TTC549 (cell line): ENCODE data around the gene SNX30.

Source experiments
- FAIRE-seq: peaks from 2 replicates; lab custom pipeline; 2012; peaks lifted over from hg19 to GRCh38; lab: Jason Lieb, UNC

The SNX30 gene

GRCh38 chr9:112783551-112783954, 33.0 kb downstream of the SNX30 start:
- FAIRE-seq, result no peak

DNA sequence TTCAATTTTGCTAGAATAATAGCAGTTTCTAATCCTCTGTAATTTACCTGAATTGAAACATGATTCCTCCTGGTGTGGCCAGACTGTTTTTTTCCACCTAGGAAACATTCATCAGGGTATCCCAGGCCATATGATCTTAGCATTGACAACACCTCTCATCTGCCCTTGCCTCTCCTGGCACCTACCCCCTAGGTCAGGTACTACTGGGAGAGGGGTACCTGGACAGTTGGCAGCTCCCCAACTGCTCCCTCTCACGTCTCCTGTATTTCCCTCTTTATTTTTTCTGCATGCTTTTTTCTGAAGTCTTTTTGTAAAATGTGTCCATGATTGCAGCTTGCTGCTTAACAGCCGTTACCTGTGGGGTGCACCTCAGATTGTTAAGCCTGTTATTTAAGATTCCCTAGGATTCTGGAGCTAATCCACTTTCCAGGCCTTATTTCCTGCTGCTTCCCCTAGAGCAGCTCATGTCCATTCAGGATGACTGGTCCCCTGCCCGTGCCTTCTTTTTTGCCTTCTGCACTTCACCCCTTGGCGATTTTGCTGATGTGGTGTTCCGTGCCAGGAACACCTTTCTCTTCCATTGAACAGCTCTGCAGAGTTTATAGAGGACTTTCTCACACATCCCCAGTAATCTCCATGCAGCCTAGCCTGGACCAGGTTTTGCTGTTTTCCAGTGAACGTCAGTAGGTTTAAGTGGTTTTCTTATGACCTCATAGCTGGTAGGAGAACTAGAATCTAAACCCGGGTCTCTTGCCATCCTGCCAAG, 33.6 kb downstream of the SNX30 start:
- no peak for FAIRE-seq

- no peak for FAIRE-seq
Observed at GRCh38 chr9:112785986-112786385, 35.4 kb downstream of the SNX30 start.

DNA sequence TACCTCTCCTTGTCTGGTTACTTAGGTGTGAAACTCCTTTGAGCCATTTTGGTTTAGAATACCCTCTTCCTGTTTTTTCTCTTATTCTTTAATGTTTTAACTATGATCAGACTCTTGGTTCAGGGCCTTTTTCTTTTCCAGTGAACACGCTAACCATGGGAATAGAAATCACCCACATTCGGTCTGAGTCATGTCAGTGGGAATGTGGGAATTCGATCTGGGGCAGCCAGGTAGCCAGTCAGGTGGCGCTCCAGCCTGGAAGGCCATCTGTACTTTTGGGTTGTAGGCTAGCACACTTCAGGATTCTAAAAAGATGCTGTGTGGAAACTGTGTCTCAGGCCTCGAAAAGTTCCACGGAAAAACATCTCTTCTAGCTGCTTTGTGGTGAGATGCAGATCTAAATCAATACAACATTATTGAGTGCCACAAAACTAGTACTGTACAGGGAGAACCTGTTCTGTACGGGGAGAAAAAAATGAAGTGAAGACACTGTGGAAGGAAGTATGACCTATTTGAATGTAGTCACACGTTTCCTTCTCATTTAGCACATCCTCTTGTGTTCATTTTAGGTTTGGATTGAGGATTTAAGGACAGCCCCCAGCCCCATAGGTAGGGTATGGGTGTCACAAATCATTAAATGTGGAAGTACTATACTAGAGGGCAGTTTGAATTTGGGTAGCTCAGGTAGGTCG, 36.4 kb downstream of the SNX30 start:
- no peak for FAIRE-seq

DNA sequence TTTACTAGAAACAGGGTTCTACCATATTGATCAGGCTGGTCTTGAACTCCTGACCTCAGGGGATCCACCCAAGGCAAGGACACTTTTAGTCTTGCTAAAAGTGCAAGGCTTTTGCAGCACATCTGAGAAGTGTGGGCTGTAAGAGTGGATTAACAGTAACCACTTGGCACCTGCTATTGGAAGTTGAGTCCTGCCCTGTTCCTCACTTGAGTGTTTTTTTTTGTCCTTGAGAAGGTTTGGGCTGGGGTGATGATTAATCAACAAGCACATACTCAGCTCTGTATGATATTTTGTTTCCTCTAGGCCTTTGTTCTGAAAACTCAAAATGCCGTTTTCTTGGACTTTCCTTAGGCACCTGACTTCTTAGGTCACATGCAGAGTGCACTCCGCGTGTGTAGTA, 37.4 kb downstream of the SNX30 start:
- FAIRE-seq, result no peak

DNA sequence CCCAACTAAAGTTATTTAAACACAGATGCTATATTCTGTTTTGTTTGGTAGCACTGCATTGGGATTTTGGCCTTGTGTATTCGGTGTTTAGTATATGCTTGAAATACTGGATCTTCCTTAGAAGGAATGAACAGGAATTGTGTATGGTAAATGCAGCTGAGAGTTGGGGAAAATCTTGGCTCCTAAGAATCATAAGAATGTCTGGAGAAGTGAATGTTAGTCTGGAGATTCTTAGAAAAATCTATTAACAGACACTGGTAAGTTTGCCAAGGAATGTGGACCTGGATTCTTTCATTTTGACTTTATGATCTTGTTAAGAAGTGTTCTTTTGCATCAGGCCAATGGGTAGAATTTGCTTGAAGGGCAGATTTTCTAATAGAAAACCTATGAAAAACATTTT, 38.9 kb downstream of the SNX30 start:
- FAIRE-seq, result no peak

DNA sequence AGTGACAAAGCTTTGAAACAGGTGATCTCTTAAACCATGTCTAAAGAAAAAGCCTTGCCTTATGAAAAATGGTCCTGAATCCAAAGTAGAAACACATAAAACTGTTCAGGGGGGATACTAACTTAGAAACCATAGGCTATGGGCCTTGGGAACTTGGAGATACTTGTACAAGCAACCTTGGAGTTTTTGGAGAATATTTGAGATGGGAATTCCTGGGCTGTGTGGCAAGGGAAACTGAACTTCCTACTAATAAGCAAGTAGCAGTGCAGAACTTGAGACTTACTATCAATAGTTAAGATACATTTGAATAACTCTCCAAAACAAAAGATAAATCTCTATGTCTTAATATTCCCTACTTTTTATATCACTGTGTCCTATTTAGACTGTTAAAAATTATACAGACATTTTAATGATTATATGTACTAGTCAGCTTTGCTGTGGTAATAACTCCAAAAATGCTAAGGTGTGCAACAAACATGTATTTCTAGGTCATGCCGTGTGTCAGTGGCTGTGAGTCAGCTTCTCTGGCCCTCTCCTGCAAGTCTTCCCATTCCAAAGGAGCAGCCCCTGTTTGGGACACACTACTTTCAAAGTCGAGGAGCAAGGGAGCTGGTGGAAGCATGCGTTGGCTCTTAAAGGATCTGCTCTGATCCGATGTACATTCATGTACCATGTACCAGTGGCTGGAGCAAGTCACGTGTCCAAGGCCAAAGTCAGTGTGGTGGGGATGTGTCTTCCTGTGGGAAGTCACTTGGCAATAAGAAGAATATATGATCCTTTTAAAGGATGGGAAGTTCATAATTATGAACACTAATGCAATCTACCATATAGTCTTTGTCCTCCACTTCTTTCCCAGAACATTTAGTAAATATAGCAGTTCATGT, 39.6 kb downstream of the SNX30 start:
- no peak for FAIRE-seq

DNA sequence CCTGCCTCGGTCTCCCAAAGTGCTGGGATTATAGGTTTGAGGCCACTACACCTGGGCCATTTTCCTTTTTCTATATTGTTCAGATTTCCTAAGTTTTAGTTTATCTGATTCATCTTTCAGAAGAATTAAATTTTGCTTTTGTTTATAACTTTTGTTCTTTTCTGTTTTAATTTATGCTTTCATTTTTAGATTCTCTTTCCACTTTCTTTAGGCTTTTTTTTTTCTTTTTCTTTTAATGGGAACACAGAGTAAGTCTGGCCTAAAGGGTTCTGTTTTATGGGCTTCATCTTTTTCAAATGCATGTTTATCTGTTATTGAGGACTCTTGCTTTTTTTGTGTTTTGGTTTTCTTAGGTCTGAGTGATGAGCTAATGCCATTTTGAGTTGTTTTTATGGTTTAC, 42.1 kb downstream of the SNX30 start:
- no peak for FAIRE-seq

GRCh38 chr9:112793213-112793810, 42.8 kb downstream of the SNX30 start:
- FAIRE-seq, result no peak

DNA sequence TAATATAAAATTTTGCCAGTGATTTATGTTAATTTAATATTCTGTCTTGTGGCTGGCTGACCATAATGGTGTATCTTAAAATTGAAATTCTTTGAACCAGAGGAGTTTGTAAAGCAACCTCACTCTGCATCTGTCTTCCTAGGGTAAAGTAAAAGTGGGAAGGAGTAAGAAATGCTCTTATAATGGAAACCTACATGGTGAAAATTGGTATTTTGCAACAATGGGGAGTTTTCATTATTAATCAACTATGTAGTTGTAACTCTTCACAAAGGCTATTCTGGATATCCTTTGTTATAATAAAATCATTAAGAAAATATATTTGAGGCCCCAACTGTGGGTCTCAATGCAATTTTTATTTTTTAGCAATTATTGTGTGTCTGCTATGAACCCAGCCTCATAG, 44.2 kb downstream of the SNX30 start:
- FAIRE-seq, result no peak

DNA sequence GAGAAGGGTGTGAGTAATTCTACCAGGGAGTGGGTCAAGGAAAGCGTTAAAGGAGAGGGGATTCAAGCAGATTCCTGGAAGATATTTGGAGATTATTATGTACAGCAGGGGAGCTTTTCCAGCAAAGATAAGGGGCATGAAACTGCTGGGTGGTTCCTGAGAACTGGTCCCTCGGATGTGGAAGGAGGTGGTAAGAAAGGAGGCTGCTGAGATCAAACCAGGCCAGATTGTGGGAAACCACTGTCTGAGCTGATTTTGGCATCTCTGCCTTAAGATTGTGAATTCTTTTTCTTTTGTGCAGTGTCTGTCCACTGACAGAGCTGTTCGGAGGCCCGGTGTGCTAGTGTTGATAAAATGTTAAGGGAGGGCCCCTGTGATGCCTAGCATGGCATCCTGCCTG, 45.4 kb downstream of the SNX30 start:
- FAIRE-seq, result no peak

GRCh38 chr9:112796485-112796884, 45.9 kb downstream of the SNX30 start:
- FAIRE-seq, result no peak

DNA sequence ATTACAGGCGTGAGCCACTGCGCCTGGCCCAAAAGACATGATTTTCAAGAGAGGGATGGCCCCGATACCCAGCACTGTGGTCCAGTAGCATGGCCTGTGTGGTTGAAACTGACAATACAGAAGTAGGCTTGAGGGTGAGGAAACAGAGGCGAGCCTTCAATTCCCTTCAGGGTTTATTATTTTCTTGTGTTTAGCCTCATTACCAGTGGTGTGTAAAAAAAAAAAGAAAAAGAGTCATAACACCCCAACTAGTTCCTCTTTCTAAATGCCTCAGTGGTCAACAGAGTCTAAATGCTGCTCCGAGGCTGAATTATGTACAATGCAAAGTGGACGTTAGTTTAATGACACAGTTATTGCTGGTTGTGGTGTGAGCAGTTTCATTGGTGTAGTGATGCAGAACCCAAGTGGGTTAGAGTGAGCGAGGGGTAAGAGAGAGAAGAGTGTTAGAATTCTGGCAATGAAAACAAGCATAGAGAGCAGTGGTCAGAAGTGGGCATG, 58.8 kb downstream of the SNX30 start:
- FAIRE-seq, result no peak

GRCh38 chr9:112809906-112810305, 59.3 kb downstream of the SNX30 start:
- FAIRE-seq, result no peak

- no peak for FAIRE-seq
Observed at GRCh38 chr9:112810696-112811490, 60.3 kb downstream of the SNX30 start.

GRCh38 chr9:112811518-112811917, 61.0 kb downstream of the SNX30 start:
- no peak for FAIRE-seq

GRCh38 chr9:112815868-112816267, 65.3 kb downstream of the SNX30 start:
- no peak for FAIRE-seq

GRCh38 chr9:112817860-112818203, 67.3 kb downstream of the SNX30 start:
- FAIRE-seq, result no peak

GRCh38 chr9:112819635-112820496, 69.3 kb downstream of the SNX30 start:
- no peak for FAIRE-seq

- FAIRE-seq, result no peak
Observed at GRCh38 chr9:112820881-112821280, 70.3 kb downstream of the SNX30 start.

DNA sequence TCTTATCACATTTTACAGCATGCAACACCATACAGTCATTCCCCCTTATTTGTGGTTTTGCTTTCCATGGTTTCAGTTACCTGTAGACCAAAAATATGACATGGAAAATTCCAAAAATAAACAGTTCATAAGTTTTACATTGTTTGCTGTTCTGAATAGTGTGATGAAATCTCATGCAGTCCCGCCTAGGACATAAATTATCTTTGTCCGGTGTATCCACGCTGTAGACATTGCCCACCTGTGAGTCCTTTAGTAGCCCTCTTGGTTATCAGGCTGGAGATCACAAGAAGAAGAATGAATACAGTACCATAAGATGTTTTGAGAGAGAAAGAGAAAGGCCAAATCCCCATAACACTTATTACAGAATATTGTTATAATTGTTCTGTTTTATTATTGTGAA, 72.1 kb downstream of the SNX30 start:
- FAIRE-seq, result no peak
